Spleen (tissue), 7 donors: ENCODE results near the gene XPO6.

Experiments used
- POLR2A ChIP-seq, 3 donors: fragments of 450-650 bp; IDR thresholded peaks; one replicate each; pipeline ENCODE4 v1.5.1; 2017; ENCODE audit warnings: antibody characterized with exemption in 3 of 3, mild to moderate bottlenecking in 1 of 3
- TF ChIP-seq, protein P1 (sequence below), 11 experiments: fragments of 200-600 bp in 7 of 11; fragments of 450-650 bp in 4 of 11; sonication (generic) in 4 of 11; IDR thresholded peaks in 8 of 11; conservative IDR thresholded peaks in 3 of 11; 1 replicate in 7 of 11; 2 replicates in 4 of 11; pipeline versions ENCODE4 v1.4.0 to v1.8.0; 2016 to 2021; ENCODE audit warnings: antibody characterized with exemption in 11 of 11, inconsistent platforms in 4 of 11, mild to moderate bottlenecking in 1 of 11
- donor health status: DM: no; HTN: no; CAD: no; lungs with moderate emphysema.
- donor health status: DM: no; HTN: no; CAD: no.
- donor health status: DM: no; HTN: no; CAD: no.

DNA sequence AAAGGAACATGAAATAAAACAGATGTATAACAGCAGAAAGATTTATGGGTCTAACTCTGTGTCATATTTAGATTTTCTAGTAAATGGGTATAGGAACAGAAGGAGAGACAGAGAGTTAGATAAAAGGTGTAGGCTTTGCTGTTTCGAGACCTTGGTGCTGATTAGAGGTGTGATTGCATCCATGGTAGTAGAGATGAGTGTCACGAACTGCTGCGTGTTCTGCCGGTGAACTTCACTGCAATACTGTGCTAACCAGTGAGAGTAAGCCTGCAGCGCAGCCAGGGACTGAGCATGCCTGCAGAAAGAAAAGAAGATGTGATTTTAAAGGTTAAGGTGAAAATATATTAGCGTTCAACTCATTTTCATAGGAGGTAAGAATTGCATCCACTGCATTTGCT lies 94.6 kb downstream of the XPO6 start:
- TF ChIP-seq POLR2A (IDR thresholded peaks at IDR 0.05), result no peak
- TF ChIP-seq, protein P1, sequence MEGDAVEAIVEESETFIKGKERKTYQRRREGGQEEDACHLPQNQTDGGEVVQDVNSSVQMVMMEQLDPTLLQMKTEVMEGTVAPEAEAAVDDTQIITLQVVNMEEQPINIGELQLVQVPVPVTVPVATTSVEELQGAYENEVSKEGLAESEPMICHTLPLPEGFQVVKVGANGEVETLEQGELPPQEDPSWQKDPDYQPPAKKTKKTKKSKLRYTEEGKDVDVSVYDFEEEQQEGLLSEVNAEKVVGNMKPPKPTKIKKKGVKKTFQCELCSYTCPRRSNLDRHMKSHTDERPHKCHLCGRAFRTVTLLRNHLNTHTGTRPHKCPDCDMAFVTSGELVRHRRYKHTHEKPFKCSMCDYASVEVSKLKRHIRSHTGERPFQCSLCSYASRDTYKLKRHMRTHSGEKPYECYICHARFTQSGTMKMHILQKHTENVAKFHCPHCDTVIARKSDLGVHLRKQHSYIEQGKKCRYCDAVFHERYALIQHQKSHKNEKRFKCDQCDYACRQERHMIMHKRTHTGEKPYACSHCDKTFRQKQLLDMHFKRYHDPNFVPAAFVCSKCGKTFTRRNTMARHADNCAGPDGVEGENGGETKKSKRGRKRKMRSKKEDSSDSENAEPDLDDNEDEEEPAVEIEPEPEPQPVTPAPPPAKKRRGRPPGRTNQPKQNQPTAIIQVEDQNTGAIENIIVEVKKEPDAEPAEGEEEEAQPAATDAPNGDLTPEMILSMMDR (IDR thresholded peaks at IDR 0.05 in 8 of 11, conservative IDR thresholded peaks at IDR 0.05 in 3 of 11), result no peak
